Stimulated activated naive B cell treated with anti-CD40 and anti-IgM and Interleukin-4, amounts not matched to agents 10 μg/mL and 1 μg/mL and 100 μg/mL, for 72 hours (primary cell): ENCODE data around the gene TMEM258.

Experiments
- ATAC-seq, 2 donors: fragments of 150-1000 bp; cut with Tn5 transposase; replicated peaks; 2 replicates each; pipeline ENCODE4 v1.10.0; 2021; ENCODE audit warnings: moderate library complexity in 1 of 2
- DNase-seq: peaks from one replicate; pipeline ENCODE4 v3.0.0; 2021
- H3K27ac Mint-ChIP-seq: one replicate; pipeline ENCODE4 v1.8.0; 2022; ENCODE audit warnings: mild to moderate bottlenecking, mixed read lengths
- H3K27me3 Mint-ChIP-seq, 2 donors: one replicate each; pipeline ENCODE4 v1.8.0; 2022; ENCODE audit warnings: mixed read lengths in 2 of 2
- H3K36me3 Mint-ChIP-seq, 2 donors: one replicate each; pipeline ENCODE4 v1.8.0; 2022; ENCODE audit warnings: mixed read lengths in 2 of 2, mild to moderate bottlenecking in 1 of 2
- H3K4me1 Mint-ChIP-seq, 2 donors: one replicate each; pipeline ENCODE4 v1.8.0; 2022; ENCODE audit warnings: mixed read lengths in 2 of 2, mild to moderate bottlenecking in 1 of 2
- H3K4me3 Mint-ChIP-seq, 2 donors: one replicate each; pipeline ENCODE4 v1.8.0; 2022; ENCODE audit warnings: mild to moderate bottlenecking in 2 of 2, mixed read lengths in 2 of 2, moderate library complexity in 1 of 2
- H3K9me3 Mint-ChIP-seq, 2 donors: one replicate each; pipeline ENCODE4 v1.8.0; 2022; ENCODE audit warnings: mixed read lengths in 2 of 2, mild to moderate bottlenecking in 1 of 2

TMEM258 gene

DNA sequence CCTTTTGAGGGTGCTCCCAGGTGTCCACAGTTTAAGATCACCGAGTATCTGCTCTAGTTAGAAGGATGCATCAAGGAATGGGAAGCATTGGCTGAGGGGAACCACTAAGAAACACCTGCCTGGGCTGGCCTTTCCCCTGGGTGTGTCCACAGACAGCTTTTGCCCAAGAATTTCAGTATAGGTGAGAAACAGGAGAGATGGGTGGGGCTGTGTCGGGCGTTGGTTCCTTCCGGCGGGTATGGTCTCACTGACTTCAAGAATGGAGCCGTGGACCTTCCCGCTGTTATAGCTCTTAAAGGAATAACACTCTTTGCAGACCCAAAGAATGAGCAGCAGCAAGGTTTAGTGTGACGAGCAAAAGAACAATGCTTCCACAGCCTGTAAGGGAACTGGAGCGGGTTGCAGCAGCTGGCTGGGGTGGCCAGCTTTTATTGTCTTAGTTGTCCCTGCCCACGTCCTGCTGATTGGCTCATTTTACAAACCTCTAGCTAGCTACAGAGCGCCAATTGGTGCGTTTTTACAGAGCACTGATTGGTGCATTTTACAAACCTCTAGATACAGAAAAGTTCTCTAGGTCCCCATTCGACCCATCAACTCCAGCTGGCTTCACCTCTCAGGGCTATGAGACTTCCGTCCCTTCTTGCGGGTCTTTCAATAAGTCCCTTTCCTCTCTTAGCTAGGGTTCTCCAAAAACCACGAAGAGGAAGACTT is 22.0 kb upstream of the TMEM258 start:
- peak; percentile 14 for DNase-seq
- Mint-ChIP-seq H3K9me3 (peaks cover 4 to 5% of the 10 kb centered on the region in 2 donors), H3K4me3 (peak overlapping the region; percentile 84 to 91), H3K4me1 (peaks cover 10 to 21% of the 10 kb centered on the region in 2 donors), H3K27me3 (no peaks in the 10 kb centered on the region), H3K27ac (peak overlapping the region; percentile 91), H3K36me3 (peaks cover 42 to 56% of the 10 kb centered on the region in 2 donors)
- ATAC-seq, result peak; percentile 10 to 12

DNA sequence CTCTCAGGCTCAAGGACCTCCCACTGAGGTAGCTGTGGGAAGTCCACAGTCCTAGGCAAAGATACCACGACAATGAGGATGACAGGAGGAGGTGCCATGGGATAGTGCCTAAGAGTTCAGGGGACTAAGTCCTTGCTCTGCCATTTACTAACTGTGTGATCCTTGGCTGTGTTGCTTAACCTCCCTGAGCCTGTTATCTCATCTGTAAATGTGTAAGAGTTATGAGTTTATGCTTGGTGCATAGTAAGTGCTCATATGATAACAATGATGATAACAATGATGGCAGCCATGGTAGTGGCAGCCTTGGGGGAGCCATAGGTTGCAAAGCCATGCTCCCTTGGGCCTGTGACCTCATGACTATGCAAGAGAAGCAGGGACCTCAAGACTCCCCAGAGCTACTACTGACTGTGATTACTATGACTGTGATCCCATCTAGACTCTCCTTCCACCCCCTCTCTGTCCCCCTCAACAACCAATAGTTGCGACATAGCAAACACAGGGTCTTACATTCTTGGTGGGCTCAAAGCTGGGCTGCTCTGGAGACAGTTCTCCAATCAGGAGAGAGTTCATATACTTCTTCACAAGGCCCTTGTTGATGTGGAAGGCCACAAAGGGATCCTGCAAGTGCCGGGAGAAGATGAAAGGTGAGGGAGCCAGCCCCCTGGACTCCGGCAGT is 20.5 kb upstream of the TMEM258 start:
- Mint-ChIP-seq H3K4me3 (no peak overlapping the region), H3K27me3 (no peaks in the 10 kb centered on the region), H3K36me3 (peaks cover 50 to 69% of the 10 kb centered on the region in 2 donors), H3K9me3 (peaks cover 4 to 5% of the 10 kb centered on the region in 2 donors), H3K4me1 (peaks cover 9 to 21% of the 10 kb centered on the region in 2 donors), H3K27ac (no peak overlapping the region)
- ATAC-seq (no peak), DNase-seq (no peak)

GRCh38 chr11:61811831-61812230 is 19.4 kb upstream of the TMEM258 start:
- Mint-ChIP-seq H3K9me3 (peaks cover 4 to 5% of the 10 kb centered on the region in 2 donors), H3K4me3 (no peak overlapping the region), H3K27ac (peak overlapping the region; percentile 14), H3K36me3 (peaks cover 58 to 79% of the 10 kb centered on the region in 2 donors), H3K4me1 (peaks cover 8 to 21% of the 10 kb centered on the region in 2 donors), H3K27me3 (no peaks in the 10 kb centered on the region)
- no peak for DNase-seq
- no peak for ATAC-seq

- Mint-ChIP-seq H3K4me1 (peaks cover 8 to 16% of the 10 kb centered on the region in 2 donors), H3K27ac (no peak overlapping the region), H3K36me3 (peaks cover 54 to 76% of the 10 kb centered on the region in 2 donors), H3K9me3 (peaks cover 4 to 5% of the 10 kb centered on the region in 2 donors), H3K27me3 (no peaks in the 10 kb centered on the region), H3K4me3 (no peak overlapping the region)
- ATAC-seq, result no peak
- DNase-seq, result no peak
Observed at GRCh38 chr11:61810671-61811175, 18.3 kb upstream of the TMEM258 start.

GRCh38 chr11:61806785-61807184 is 14.4 kb upstream of the TMEM258 start:
- Mint-ChIP-seq H3K27ac (no peak overlapping the region), H3K9me3 (no peaks in the 10 kb centered on the region), H3K27me3 (no peaks in the 10 kb centered on the region), H3K36me3 (peaks cover 60 to 78% of the 10 kb centered on the region in 2 donors), H3K4me1 (no peaks in the 10 kb centered on the region), H3K4me3 (no peak overlapping the region)
- ATAC-seq (no peak), DNase-seq (no peak)

DNA sequence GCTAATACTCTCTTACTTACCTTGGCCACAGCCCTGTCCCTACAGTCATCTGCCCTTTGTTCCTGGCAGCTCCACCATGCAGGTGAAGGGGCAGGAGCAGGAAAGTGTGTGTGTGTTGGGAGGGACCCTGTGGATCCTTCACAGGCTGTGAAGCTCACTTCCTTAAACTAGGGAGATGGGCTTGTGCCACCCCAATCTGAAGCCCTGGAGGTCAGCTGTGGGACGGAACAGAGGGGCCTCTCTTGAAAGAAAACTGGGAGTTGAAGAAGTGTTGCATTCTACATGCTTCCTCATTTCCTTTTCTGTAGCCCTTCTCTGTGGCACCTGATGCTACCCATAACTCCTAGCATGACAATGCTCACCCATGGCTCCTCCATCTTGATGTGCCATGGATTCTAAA is 12.7 kb upstream of the TMEM258 start:
- no peak overlapping the region for H3K4me3 Mint-ChIP-seq
- ATAC-seq, result no peak

DNA sequence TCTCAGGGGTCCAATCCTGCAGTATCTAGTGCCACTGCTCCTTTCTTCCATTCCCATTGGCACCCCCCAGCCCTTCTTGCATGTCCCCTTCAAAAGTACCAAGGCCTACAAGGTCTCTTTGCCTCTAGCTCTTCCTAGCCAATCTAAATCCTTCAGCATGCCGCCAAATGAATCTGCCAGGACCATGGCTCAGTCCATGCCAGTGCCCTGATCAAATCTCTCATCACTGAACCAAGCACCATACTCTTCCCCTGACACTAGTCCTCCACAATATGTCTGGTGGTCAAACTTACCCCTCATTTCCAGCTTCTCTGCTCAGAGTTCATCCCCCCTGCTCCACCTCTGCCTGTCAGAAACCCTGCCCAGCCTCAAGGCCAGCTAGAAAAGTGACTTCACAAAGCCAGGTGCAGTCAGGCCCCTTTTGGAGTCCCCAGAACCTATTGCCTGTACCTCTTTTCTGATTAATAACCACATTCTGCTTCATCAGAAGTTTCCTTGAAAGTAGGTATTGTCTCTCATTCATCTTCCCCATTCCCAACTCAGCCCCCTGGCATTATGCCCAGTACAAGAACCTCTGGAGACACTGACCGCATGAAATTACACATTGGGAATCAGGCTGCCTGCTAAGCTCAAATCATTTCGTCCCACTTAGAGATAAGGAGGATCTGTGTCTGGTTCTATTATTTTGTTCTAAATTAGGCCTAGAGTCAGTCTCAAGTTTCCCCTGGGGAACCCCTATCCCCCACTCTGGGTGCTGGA is 11.7 kb upstream of the TMEM258 start:
- no peak overlapping the region for H3K4me3 Mint-ChIP-seq
- H3K9me3 Mint-ChIP-seq, result no peaks in the 10 kb centered on the region
- peaks cover 51 to 74% of the 10 kb centered on the region in 2 donors for H3K36me3 Mint-ChIP-seq
- ATAC-seq, result no peak
- peaks cover 0 to 3% of the 10 kb centered on the region in 2 donors for H3K4me1 Mint-ChIP-seq
- no peak for DNase-seq
- no peaks in the 10 kb centered on the region for H3K27me3 Mint-ChIP-seq
- no peak overlapping the region for H3K27ac Mint-ChIP-seq

More for the DNA sequence above, 12.7 kb upstream of the TMEM258 start:
- no peaks in the 10 kb centered on the region for H3K9me3 Mint-ChIP-seq
- peaks cover 51 to 78% of the 10 kb centered on the region in 2 donors for H3K36me3 Mint-ChIP-seq
- no peak for DNase-seq
- no peak overlapping the region for H3K27ac Mint-ChIP-seq
- H3K27me3 Mint-ChIP-seq, result no peaks in the 10 kb centered on the region
- peaks cover 0 to 3% of the 10 kb centered on the region in 2 donors for H3K4me1 Mint-ChIP-seq

GRCh38 chr11:61802605-61803004 is 10.2 kb upstream of the TMEM258 start:
- Mint-ChIP-seq H3K27ac (no peak overlapping the region), H3K4me3 (no peak overlapping the region), H3K4me1 (peaks cover 0 to 5% of the 10 kb centered on the region in 2 donors), H3K36me3 (peaks cover 48 to 66% of the 10 kb centered on the region in 2 donors), H3K9me3 (no peaks in the 10 kb centered on the region), H3K27me3 (no peaks in the 10 kb centered on the region)
- DNase-seq (no peak), ATAC-seq (no peak)

- Mint-ChIP-seq H3K4me1 (peaks cover 10 to 12% of the 10 kb centered on the region in 2 donors), H3K27me3 (no peaks in the 10 kb centered on the region), H3K4me3 (no peak overlapping the region), H3K36me3 (peaks cover 46 to 73% of the 10 kb centered on the region in 2 donors), H3K27ac (peak overlapping the region; percentile 22), H3K9me3 (no peaks in the 10 kb centered on the region)
- no peak for ATAC-seq
- no peak for DNase-seq
Observed at GRCh38 chr11:61800331-61801281, 8.2 kb upstream of the TMEM258 start.

- no peak overlapping the region for H3K4me3 Mint-ChIP-seq
- H3K27me3 Mint-ChIP-seq, result no peaks in the 10 kb centered on the region
- DNase-seq (no peak), ATAC-seq (no peak)
- H3K9me3 Mint-ChIP-seq, result no peaks in the 10 kb centered on the region
- H3K36me3 Mint-ChIP-seq, result peaks cover 40 to 71% of the 10 kb centered on the region in 2 donors
- peaks cover 10 to 15% of the 10 kb centered on the region in 2 donors for H3K4me1 Mint-ChIP-seq
- no peak overlapping the region for H3K27ac Mint-ChIP-seq
Observed at GRCh38 chr11:61799665-61800284, 7.4 kb upstream of the TMEM258 start.

DNA sequence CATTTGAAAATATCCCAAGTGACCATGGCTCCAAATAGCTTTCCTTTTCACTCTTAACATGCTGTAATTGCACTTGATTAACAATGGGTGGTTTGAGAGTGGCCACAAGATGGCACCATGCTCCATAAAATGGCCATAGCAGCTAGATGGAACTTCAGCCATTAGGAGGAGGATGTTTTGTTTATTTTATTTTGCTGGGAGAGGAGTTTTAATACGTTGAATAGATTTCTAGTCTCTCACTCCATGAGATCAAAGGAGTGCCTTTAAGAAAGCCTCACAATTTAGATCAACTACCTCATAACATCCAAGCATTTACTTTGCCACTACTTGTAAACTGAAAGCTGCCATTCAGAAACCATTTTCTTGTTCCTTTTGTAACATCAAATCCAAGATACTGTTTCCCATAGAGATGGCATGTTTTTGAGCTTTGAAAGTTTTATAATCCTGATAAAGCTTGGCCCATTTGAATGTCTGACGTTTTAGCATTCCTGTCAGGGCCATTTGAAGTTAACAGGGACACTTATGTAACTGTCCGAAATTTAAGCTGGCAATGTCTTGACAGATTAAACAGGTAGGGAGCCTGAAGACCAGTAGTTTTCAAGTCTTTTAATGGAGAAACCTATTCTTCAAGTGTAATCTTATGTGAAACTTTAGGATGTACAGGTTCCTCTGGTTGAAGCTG is 5.0 kb upstream of the TMEM258 start:
- peaks cover 16 to 19% of the 10 kb centered on the region in 2 donors for H3K4me1 Mint-ChIP-seq
- no peak for ATAC-seq
- peak; percentile 37 for DNase-seq
- no peak overlapping the region for H3K27ac Mint-ChIP-seq
- peaks cover 23 to 48% of the 10 kb centered on the region in 2 donors for H3K36me3 Mint-ChIP-seq
- H3K9me3 Mint-ChIP-seq, result no peaks in the 10 kb centered on the region
- no peaks in the 10 kb centered on the region for H3K27me3 Mint-ChIP-seq
- H3K4me3 Mint-ChIP-seq, result no peak overlapping the region

GRCh38 chr11:61795876-61796526 is 3.6 kb upstream of the TMEM258 start:
- no peaks in the 10 kb centered on the region for H3K9me3 Mint-ChIP-seq
- H3K27ac Mint-ChIP-seq, result no peak overlapping the region
- H3K4me1 Mint-ChIP-seq, result peaks cover 22 to 30% of the 10 kb centered on the region in 2 donors
- peaks cover 18 to 40% of the 10 kb centered on the region in 2 donors for H3K36me3 Mint-ChIP-seq
- H3K27me3 Mint-ChIP-seq, result no peaks in the 10 kb centered on the region
- H3K4me3 Mint-ChIP-seq, result no peak overlapping the region
- ATAC-seq (no peak), DNase-seq (no peak)
